ENCODE measurements around the gene PIP5K1B.

PIP5K1B gene

GRCh38 chr9:68738358-68738757 is 33.3 kb downstream of the PIP5K1B start:
- TF ChIP-seq ZBTB7A (IDR thresholded peaks at IDR 0.05; ENCODE audit: low read depth) = no peak
- no peak for TF ChIP-seq NFIC (IDR thresholded peaks at IDR 0.05)
- TF ChIP-seq MAX (IDR thresholded peaks at IDR 0.05) = no peak
- no peak for TF ChIP-seq CREB1 (IDR thresholded peaks at IDR 0.05; ENCODE audit: low read depth)
- no peak for TF ChIP-seq EGR1 (IDR thresholded peaks at IDR 0.05)
- TF ChIP-seq EP300 (IDR thresholded peaks at IDR 0.05; ENCODE audit: borderline replicate concordance) = no peak
- TF ChIP-seq FOXM1 (IDR thresholded peaks at IDR 0.05; ENCODE audit: borderline replicate concordance, low read depth) = no peak
- TF ChIP-seq TEAD4 (IDR thresholded peaks at IDR 0.05) = no peak
- TF ChIP-seq YY1 (IDR thresholded peaks at IDR 0.05; ENCODE audit: low read depth) = no peak
- no peak for TF ChIP-seq RAD21 (IDR thresholded peaks at IDR 0.05; ENCODE audit: low read depth)

GRCh38 chr9:68739621-68740174 is 34.7 kb downstream of the PIP5K1B start:
- TF ChIP-seq RAD21 (IDR thresholded peaks at IDR 0.05; ENCODE audit: low read depth) (no peak), TCF12 (IDR thresholded peaks at IDR 0.05; ENCODE audit: low read depth) (no peak), CEBPB (IDR thresholded peaks at IDR 0.05) (no peak), YY1 (IDR thresholded peaks at IDR 0.05; ENCODE audit: low read depth) (no peak), FOXM1 (IDR thresholded peaks at IDR 0.05; ENCODE audit: borderline replicate concordance, low read depth) (no peak), TAF1 (IDR thresholded peaks at IDR 0.05; ENCODE audit: low read depth) (no peak), EGR1 (IDR thresholded peaks at IDR 0.05) (no peak), MAX (IDR thresholded peaks at IDR 0.05) (no peak), CREB1 (IDR thresholded peaks at IDR 0.05; ENCODE audit: low read depth) (no peak), ZBTB7A (IDR thresholded peaks at IDR 0.05; ENCODE audit: low read depth) (no peak), REST (IDR thresholded peaks at IDR 0.05; ENCODE audit: low read depth) (no peak), NFIC (IDR thresholded peaks at IDR 0.05) (no peak), TEAD4 (IDR thresholded peaks at IDR 0.05) (no peak), USF1 (IDR thresholded peaks at IDR 0.05) (no peak), EP300 (IDR thresholded peaks at IDR 0.05; ENCODE audit: borderline replicate concordance) (no peak)

GRCh38 chr9:68740561-68740960 is 35.5 kb downstream of the PIP5K1B start:
- TF ChIP-seq TAF1 (IDR thresholded peaks at IDR 0.05; ENCODE audit: low read depth) (no peak), CREB1 (IDR thresholded peaks at IDR 0.05; ENCODE audit: low read depth) (no peak), FOXM1 (IDR thresholded peaks at IDR 0.05; ENCODE audit: borderline replicate concordance, low read depth) (no peak), TEAD4 (IDR thresholded peaks at IDR 0.05) (no peak), REST (IDR thresholded peaks at IDR 0.05; ENCODE audit: low read depth) (no peak), ZBTB7A (IDR thresholded peaks at IDR 0.05; ENCODE audit: low read depth) (no peak), TCF12 (IDR thresholded peaks at IDR 0.05; ENCODE audit: low read depth) (no peak), RAD21 (IDR thresholded peaks at IDR 0.05; ENCODE audit: low read depth) (no peak), MAX (IDR thresholded peaks at IDR 0.05) (no peak), CEBPB (IDR thresholded peaks at IDR 0.05) (no peak), NFIC (IDR thresholded peaks at IDR 0.05) (no peak), EP300 (IDR thresholded peaks at IDR 0.05; ENCODE audit: borderline replicate concordance) (no peak), EGR1 (IDR thresholded peaks at IDR 0.05) (no peak), YY1 (IDR thresholded peaks at IDR 0.05; ENCODE audit: low read depth) (no peak), USF1 (IDR thresholded peaks at IDR 0.05) (no peak)

- TF ChIP-seq REST (IDR thresholded peaks at IDR 0.05; ENCODE audit: low read depth) (no peak), RAD21 (IDR thresholded peaks at IDR 0.05; ENCODE audit: low read depth) (no peak), YY1 (IDR thresholded peaks at IDR 0.05; ENCODE audit: low read depth) (no peak), TEAD4 (IDR thresholded peaks at IDR 0.05) (no peak), CREB1 (IDR thresholded peaks at IDR 0.05; ENCODE audit: low read depth) (no peak), TCF12 (IDR thresholded peaks at IDR 0.05; ENCODE audit: low read depth) (no peak), EP300 (IDR thresholded peaks at IDR 0.05; ENCODE audit: borderline replicate concordance) (no peak), USF1 (IDR thresholded peaks at IDR 0.05) (no peak), NFIC (IDR thresholded peaks at IDR 0.05) (no peak), CEBPB (IDR thresholded peaks at IDR 0.05) (no peak), FOXM1 (IDR thresholded peaks at IDR 0.05; ENCODE audit: borderline replicate concordance, low read depth) (no peak)
Measured at GRCh38 chr9:68741234-68741633, 36.2 kb downstream of the PIP5K1B start.
